ENCODE data around the gene SLC27A1.

DNA sequence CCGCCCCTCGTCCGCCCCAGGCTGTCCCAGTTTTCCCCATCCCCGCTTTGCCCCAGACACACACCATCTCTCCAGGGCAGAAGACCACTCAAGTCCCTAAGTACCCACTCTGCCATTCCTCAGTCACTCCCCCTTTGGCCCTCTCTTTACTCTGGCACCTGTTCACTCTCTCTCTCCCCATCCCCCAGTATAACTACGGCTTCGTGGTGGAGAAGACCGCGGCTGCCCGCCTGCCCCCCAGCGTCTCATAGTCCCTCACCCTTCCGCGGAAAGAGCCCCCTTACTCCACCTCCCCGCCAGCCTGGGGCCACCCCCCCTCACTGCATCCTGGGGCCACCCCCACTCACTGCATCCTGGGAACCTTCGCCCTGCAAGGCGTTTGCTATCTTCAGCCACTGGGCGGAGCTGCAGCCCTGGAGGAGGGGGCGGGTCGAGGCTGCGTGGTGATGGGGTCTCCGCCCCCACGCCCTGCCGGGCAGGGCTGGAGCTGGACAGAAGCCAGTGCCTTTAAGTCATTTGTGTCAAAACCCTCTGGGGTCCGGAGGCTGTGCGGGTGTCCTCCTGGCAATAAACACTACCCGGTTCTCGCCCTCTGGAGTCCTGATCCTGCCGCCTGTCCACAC is 45.5 kb upstream of the SLC27A1 start:
- peak; percentile 51 for TF ChIP-seq CTCF (IDR thresholded peaks at IDR 0.05)
- no peak for TF ChIP-seq E2F5 (CRISPR knock-in tag; IDR thresholded peaks at IDR 0.05)
- peak; percentile 85 for TF ChIP-seq SP1 (CRISPR knock-in tag; conservative IDR thresholded peaks at IDR 0.05)
- no peak for TF ChIP-seq SMAD3 (CRISPR knock-in tag; IDR thresholded peaks at IDR 0.05; ENCODE audit: borderline replicate concordance)
- TF ChIP-seq ETV6 (CRISPR knock-in tag; IDR thresholded peaks at IDR 0.05) = no peak
- TF ChIP-seq, protein P1, sequence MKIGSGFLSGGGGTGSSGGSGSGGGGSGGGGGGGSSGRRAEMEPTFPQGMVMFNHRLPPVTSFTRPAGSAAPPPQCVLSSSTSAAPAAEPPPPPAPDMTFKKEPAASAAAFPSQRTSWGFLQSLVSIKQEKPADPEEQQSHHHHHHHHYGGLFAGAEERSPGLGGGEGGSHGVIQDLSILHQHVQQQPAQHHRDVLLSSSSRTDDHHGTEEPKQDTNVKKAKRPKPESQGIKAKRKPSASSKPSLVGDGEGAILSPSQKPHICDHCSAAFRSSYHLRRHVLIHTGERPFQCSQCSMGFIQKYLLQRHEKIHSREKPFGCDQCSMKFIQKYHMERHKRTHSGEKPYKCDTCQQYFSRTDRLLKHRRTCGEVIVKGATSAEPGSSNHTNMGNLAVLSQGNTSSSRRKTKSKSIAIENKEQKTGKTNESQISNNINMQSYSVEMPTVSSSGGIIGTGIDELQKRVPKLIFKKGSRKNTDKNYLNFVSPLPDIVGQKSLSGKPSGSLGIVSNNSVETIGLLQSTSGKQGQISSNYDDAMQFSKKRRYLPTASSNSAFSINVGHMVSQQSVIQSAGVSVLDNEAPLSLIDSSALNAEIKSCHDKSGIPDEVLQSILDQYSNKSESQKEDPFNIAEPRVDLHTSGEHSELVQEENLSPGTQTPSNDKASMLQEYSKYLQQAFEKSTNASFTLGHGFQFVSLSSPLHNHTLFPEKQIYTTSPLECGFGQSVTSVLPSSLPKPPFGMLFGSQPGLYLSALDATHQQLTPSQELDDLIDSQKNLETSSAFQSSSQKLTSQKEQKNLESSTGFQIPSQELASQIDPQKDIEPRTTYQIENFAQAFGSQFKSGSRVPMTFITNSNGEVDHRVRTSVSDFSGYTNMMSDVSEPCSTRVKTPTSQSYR (CRISPR knock-in tag; IDR thresholded peaks at IDR 0.05) = no peak
- no peak for TF ChIP-seq ZNF512 (CRISPR knock-in tag; IDR thresholded peaks at IDR 0.05; ENCODE audit: borderline replicate concordance)
- TF ChIP-seq MAX (CRISPR knock-in tag; IDR thresholded peaks at IDR 0.05) = no peak
- TF ChIP-seq MXD4 (CRISPR knock-in tag; IDR thresholded peaks at IDR 0.05; ENCODE audit: borderline replicate concordance) = no peak
- TF ChIP-seq FOXK1 (CRISPR knock-in tag; IDR thresholded peaks at IDR 0.05) = peak; percentile 19; the same call in 1 of the 2 replicates
- TF ChIP-seq, protein P2, sequence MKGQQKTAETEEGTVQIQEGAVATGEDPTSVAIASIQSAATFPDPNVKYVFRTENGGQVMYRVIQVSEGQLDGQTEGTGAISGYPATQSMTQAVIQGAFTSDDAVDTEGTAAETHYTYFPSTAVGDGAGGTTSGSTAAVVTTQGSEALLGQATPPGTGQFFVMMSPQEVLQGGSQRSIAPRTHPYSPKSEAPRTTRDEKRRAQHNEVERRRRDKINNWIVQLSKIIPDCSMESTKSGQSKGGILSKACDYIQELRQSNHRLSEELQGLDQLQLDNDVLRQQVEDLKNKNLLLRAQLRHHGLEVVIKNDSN (CRISPR knock-in tag; IDR thresholded peaks at IDR 0.05) = no peak
- no peak for TF ChIP-seq SMAD4 (CRISPR knock-in tag; IDR thresholded peaks at IDR 0.05)
- no peak for TF ChIP-seq JAZF1 (CRISPR knock-in tag; IDR thresholded peaks at IDR 0.05)
- no peak for TF ChIP-seq CREB1 (CRISPR knock-in tag; IDR thresholded peaks at IDR 0.05)

All from WTC11 (cell line).